Osteoblast (primary cell): ENCODE measurements around the gene TGM6. TPM values are rescaled to one million over a fixed set of nuclear protein-coding genes. Genes with fewer than 3 reads are reported as not detected.

Experiments
- DNase-seq: peaks from one replicate; pipeline ENCODE4 v3.0.0; 2011; ENCODE audit warnings: low spot score, mixed read lengths; ENCODE audit not compliant: insufficient read length; ENCODE audit errors: missing footprints
- H2AFZ ChIP-seq: 2 replicates; pipeline ENCODE4 v1.6.0; 2011; ENCODE audit warnings: mild to moderate bottlenecking, low read length
- H3K27ac ChIP-seq: 2 replicates; pipeline ENCODE4 v1.5.1; 2011; ENCODE audit warnings: mild to moderate bottlenecking, low read depth, low read length, moderate library complexity
- H3K27me3 ChIP-seq: 2 replicates; pipeline ENCODE4 v1.6.0; 2012; ENCODE audit warnings: mild to moderate bottlenecking, control low read depth, inconsistent platforms, low read length, moderate library complexity; ENCODE audit not compliant: insufficient read depth
- H3K36me3 ChIP-seq: 2 replicates; pipeline ENCODE4 v1.5.1; 2011; ENCODE audit warnings: mild to moderate bottlenecking, low read length, control low read depth, moderate library complexity; ENCODE audit not compliant: insufficient read depth
- H3K4me1 ChIP-seq: 2 replicates; pipeline ENCODE4 v1.5.1; 2011; ENCODE audit warnings: mild to moderate bottlenecking, low read length, control low read depth, moderate library complexity; ENCODE audit not compliant: insufficient read depth
- H3K4me2 ChIP-seq: 2 replicates; pipeline ENCODE4 v1.6.0; 2011; ENCODE audit warnings: mild to moderate bottlenecking, low read length; ENCODE audit not compliant: insufficient read depth
- H3K4me3 ChIP-seq: fragments of 200-600 bp; sonication (generic); 3 replicates; pipeline ENCODE4 v1.5.1; 2012; ENCODE audit warnings: mild to moderate bottlenecking, low read length, inconsistent platforms; ENCODE audit not compliant: insufficient read depth
- H3K79me2 ChIP-seq: 2 replicates; pipeline ENCODE4 v1.6.0; 2012; ENCODE audit warnings: mild to moderate bottlenecking, low read length, control low read depth, inconsistent platforms; ENCODE audit not compliant: insufficient read depth
- H3K9me3 ChIP-seq: 2 replicates; pipeline ENCODE4 v1.5.1; 2011; ENCODE audit warnings: low read depth, low read length, control low read depth
- H4K20me1 ChIP-seq: 2 replicates; pipeline ENCODE4 v1.6.0; 2012; ENCODE audit warnings: mild to moderate bottlenecking, low read length, control low read depth; ENCODE audit not compliant: insufficient read depth
- total RNA-seq: library from RNA; depleted of rRNA; stranded (reverse); fragments of >200 nt; gene quantifications from 2 replicates; pipeline ENCODE4 v1.2.3, GENCODE V29; 2012
- TF ChIP-seq, protein P1 (sequence below): IDR thresholded peaks from 2 replicates; pipeline ENCODE4 v1.5.1; 2011; ENCODE audit warnings: mild to moderate bottlenecking, low read depth, low read length, moderate library complexity; ENCODE audit errors: extremely low read depth

The TGM6 gene
- total RNA-seq, 1 donor = not detected

DNA sequence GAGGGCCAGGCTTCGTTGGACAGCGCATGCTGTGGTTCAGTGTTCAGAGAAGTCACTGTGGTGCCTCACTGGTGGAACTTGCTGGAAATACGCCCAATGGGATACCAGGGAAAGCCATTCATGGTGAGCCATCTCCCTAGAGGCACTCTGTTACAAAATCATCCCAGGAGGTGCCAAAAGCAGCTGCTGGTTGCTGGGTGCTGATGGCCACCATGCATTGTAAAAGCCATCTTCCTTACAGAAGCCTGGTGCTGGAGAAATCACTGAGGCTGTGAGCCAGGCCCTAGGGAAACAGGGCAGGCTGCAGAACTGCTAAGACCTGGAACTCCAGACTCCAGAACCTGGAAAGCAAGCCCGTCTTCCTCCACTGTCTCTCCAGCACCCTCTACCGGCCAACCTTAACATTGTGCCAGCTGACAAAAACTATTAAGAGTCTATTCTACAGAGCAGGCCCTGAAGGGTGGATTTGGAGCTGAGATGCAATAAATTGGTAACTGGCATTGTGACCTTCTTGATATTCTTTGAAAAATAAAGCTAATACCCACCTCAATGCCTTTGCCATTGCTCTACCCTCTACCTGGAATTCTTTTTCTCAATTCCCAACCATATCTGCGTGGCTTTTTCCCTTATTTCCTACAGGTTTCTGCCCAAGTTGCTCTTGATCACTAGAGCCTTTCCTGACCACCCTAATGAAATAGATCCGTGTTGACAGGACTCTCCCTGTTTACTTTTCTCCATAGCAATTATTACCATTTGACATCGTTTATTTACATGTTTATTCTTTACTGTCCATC lies 71.4 kb downstream of the TGM6 start:
- H3K27me3 ChIP-seq = peaks cover 4% of the 10 kb centered on the region
- H2AFZ ChIP-seq = no peak overlapping the region
- H3K27ac ChIP-seq = no peak overlapping the region
- H3K36me3 ChIP-seq = no peaks in the 10 kb centered on the region
- H3K79me2 ChIP-seq = no peaks in the 10 kb centered on the region
- no peak overlapping the region for H3K4me2 ChIP-seq
- TF ChIP-seq, protein P1, sequence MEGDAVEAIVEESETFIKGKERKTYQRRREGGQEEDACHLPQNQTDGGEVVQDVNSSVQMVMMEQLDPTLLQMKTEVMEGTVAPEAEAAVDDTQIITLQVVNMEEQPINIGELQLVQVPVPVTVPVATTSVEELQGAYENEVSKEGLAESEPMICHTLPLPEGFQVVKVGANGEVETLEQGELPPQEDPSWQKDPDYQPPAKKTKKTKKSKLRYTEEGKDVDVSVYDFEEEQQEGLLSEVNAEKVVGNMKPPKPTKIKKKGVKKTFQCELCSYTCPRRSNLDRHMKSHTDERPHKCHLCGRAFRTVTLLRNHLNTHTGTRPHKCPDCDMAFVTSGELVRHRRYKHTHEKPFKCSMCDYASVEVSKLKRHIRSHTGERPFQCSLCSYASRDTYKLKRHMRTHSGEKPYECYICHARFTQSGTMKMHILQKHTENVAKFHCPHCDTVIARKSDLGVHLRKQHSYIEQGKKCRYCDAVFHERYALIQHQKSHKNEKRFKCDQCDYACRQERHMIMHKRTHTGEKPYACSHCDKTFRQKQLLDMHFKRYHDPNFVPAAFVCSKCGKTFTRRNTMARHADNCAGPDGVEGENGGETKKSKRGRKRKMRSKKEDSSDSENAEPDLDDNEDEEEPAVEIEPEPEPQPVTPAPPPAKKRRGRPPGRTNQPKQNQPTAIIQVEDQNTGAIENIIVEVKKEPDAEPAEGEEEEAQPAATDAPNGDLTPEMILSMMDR = peak; percentile 97
- H3K9me3 ChIP-seq = no peaks in the 10 kb centered on the region
- H3K4me1 ChIP-seq = peaks cover 7% of the 10 kb centered on the region
- no peak overlapping the region for H3K4me3 ChIP-seq
- no peaks in the 10 kb centered on the region for H4K20me1 ChIP-seq
- DNase-seq = peak; percentile 69

DNA sequence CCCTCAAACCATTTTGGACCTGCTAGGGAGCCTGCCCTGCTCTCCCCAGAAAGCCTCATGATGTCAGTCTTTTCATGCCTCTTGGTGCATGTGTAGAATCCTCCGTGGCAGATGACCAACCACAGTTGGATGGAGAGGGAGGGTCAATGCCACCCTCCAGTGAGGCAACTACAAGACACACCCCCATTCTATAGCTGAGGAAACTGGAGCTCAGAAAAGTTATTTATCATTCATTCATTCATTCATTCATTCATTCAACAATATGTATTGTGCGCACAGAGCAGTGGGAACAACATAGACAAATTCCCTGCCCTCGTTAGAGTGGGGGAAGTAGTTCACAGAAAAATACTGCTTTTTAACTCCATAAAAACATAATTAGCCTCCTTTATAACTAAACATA lies 73.1 kb downstream of the TGM6 start:
- Histone ChIP-seq H2AFZ (no peak overlapping the region), H3K27me3 (peaks cover 3% of the 10 kb centered on the region), H3K4me3 (no peak overlapping the region), H3K27ac (no peak overlapping the region), H3K4me2 (no peak overlapping the region), H3K36me3 (no peaks in the 10 kb centered on the region), H3K79me2 (no peaks in the 10 kb centered on the region), H4K20me1 (no peaks in the 10 kb centered on the region), H3K4me1 (peaks cover 7% of the 10 kb centered on the region), H3K9me3 (no peaks in the 10 kb centered on the region)
- TF ChIP-seq, protein P1 = no peak
- no peak for DNase-seq

DNA sequence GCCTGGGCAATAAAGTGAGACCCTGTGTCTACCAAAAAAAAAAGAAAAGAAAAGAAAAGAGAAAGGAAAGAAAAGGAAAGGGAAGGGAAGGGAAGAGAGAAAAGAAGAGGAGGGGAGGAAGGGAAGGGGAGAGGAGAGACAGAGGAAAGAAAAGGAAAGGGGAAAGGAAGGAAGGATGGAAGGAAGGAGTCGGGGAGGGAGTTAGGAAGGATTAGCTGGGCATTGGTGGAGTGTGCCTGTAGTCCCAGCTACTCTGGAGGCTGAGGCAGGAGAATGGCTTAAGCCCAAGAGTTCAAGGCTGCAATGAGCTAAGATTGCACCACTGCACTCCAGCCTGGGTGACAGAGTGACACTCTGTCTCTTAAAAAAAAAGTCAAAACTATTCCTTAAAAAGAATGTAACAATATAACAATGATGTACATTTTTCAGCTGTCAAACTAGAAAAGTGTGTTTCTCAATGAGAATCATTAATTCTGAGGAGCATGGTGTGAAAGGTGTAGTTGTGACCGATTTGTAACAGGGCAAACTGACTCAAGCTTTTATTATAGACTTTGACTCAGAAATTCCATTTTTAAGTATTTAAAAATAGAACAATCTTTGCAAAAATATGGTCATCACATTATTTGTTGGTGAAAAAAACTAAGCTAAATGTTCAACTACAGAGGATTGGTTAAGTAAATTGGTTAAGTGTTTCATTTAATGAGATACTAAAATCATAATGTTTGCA lies 75.2 kb downstream of the TGM6 start:
- Histone ChIP-seq H3K27me3 (no peaks in the 10 kb centered on the region), H3K27ac (no peak overlapping the region), H2AFZ (no peak overlapping the region), H3K36me3 (peaks cover 18% of the 10 kb centered on the region), H3K9me3 (no peaks in the 10 kb centered on the region), H3K4me3 (no peak overlapping the region), H3K4me1 (peaks cover 2% of the 10 kb centered on the region), H4K20me1 (no peaks in the 10 kb centered on the region), H3K4me2 (no peak overlapping the region), H3K79me2 (no peaks in the 10 kb centered on the region)
- DNase-seq = no peak
- TF ChIP-seq, protein P1 = no peak

DNA sequence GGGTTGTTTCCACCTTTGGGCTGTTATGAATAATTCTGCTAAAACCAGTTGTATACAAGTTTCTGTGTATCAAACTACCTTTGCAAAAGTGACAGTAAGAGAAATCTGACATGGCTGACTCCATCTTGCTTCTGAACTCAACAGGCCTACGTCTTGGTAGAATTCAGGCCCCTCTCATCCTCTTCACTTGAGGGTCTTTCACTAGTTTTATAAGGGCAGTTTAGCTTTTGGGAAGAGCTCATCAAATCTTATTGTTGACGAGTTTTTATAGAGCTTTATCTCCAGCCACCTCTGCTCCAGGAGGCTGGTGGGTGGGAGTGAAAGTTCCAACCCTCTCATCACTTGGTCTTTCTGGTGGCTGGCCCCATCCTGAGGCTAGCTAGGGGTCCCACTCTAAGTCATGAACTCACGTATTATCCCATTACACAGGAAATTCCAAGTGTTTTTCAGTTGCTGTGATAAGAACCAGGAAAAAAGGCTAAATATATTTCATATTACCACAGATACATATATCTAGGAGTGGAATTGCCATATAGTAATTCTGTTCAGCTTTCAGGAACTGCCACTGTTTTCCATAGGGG lies 78.3 kb downstream of the TGM6 start:
- H3K36me3 ChIP-seq = peaks cover 49% of the 10 kb centered on the region

More for the DNA sequence above, 78.3 kb downstream of the TGM6 start:
- DNase-seq = no peak
- TF ChIP-seq, protein P1 = no peak
- Histone ChIP-seq H3K4me1 (peaks cover 2% of the 10 kb centered on the region), H3K4me3 (no peak overlapping the region), H3K27me3 (no peaks in the 10 kb centered on the region), H2AFZ (no peak overlapping the region), H4K20me1 (peaks cover 16% of the 10 kb centered on the region), H3K79me2 (peaks cover 3% of the 10 kb centered on the region), H3K27ac (no peak overlapping the region), H3K4me2 (no peak overlapping the region), H3K9me3 (no peaks in the 10 kb centered on the region)
